ENCODE measurements around the gene CFAP44. TPM values are rescaled to one million over a fixed set of nuclear protein-coding genes. Genes with fewer than 3 reads are reported as not detected.

Gene CFAP44, protein sequence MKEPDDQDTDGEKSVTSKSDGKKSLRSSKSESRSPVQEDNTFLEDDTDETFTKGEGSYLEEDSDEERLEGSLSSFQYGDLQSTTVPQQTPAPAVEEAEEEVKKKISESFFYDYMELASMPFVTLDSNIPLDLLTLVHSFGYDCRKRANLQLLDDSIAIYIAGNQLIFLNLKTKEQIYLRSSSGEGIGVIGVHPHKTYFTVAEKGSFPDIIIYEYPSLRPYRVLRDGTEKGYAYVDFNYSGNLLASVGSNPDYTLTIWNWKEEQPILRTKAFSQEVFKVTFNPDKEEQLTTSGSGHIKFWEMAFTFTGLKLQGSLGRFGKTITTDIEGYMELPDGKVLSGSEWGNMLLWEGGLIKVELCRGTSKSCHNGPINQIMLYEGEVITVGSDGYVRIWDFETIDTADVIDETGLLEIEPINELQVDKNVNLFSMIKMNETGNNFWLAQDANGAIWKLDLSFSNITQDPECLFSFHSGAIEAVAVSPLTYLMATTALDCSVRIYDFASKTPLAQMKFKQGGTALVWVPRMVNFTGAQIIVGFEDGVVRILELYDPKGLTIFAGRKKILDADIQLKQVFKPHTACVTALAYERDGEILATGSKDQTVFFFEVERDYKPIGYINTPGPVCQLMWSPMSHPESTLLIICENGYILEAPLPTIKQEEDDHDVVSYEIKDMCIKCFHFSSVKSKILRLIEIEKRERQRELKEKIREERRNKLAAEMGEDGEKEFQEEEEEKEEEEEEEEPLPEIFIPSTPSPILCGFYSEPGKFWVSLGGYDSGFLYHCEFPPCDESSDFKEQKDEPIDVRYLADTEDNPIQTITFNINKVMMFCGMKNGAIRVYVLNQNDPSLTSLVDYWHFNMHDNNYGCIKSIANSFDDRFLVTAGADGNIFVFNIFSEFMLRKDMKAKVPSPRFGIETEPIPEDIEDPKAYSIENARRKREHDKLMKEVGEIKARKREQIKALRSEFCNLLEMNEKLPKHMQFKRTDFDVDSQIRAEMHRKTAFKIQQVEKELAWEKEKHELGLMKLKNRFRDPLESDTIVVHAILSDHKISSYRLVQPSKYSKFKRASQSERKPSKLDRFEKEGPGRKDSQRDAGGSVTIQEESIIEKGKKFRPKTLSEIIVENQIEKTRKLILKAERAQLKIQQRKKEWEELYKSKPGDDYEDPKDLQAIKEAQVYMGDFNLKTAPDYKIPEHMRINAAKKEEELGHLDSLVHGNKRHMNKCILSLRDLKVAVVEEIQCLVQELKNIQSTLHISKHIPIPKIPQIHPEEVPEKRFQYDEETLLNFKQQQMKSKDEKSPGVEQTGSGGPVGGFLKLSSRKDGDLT (N-terminal part only)
- 1 to 10 TPM; 5.4 to 8.5 (median 6.5) TPM for total RNA-seq
- 16.2 TPM for total RNA-seq (2013)

DNA sequence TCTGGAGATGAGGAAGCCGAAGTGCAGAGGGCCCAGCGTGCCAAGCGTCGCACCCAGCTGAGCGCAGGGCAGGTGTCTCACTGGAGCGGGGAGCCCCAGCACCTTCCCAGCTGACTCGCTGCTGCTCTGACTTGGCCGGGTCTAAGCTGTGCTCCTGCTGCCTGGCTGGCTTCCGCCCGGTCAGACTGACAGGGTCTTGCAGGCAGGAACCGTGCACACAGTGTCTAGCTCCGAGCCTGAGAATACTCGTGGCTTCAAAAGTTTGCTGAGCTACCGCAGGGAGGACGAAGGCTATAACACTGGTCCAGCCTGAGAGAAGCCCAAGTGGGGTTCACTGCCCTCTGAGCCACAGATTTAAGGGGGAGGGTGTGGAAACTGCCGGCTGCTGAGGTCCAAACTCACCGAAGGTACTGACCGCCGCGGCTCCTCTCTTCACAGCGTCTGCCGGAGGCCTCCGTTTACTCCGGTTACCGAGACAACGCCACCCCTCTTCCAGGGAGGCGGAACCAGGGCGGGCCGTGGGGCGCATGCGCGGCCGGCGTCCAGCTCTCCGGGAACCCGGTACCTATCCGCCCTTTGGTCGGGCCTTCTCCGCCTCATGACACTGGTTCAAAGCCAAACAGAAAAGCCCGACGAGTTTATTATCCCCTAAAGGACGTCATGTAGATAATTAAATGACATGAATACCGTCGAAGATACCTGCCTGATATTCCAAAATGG is at the start of gene CFAP44:
Gene CFAP44, minus strand, starts transcription at position 443 of the 720 bp plus-strand sequence. CDS start 7,829 bp downstream, outside the sequence.
- Mint-ChIP-seq H3K36me3 (peaks cover 9% of the 10 kb centered on the region), H3K4me3 (peak within 1 kb of the TSS; percentile 77), H3K4me1 (no peaks in the 10 kb centered on the region), H3K27me3 (ENCODE audit: low read depth in 2 of 2) (no peaks in the 10 kb centered on the region), H3K9me3 (no peaks in the 10 kb centered on the region), H3K27ac (peak within 1 kb of the TSS; percentile 35 to 67)
- H3K36me3 ChIP-seq (ENCODE audit: control insufficient read depth, insufficient read depth, low read length) = no peaks in the 10 kb centered on the region
- DNase-seq (peak; percentile 73 to 75), ATAC-seq (peak; percentile 84 to 96 (median 95))
- H3K27ac ChIP-seq (ENCODE audit: low read length) = no peak within 1 kb of the TSS
- no peaks in the 10 kb centered on the region for H3K27me3 ChIP-seq (ENCODE audit: control insufficient read depth, insufficient read depth, low read length)
- H3K9me3 ChIP-seq (ENCODE audit: control insufficient read depth, insufficient read depth, low read length) = no peaks in the 10 kb centered on the region
- 65% methylated on average over 44 of the region's 44 CpGs for WGBS (ENCODE audit: insufficient coverage)
- TF ChIP-seq, protein P1, sequence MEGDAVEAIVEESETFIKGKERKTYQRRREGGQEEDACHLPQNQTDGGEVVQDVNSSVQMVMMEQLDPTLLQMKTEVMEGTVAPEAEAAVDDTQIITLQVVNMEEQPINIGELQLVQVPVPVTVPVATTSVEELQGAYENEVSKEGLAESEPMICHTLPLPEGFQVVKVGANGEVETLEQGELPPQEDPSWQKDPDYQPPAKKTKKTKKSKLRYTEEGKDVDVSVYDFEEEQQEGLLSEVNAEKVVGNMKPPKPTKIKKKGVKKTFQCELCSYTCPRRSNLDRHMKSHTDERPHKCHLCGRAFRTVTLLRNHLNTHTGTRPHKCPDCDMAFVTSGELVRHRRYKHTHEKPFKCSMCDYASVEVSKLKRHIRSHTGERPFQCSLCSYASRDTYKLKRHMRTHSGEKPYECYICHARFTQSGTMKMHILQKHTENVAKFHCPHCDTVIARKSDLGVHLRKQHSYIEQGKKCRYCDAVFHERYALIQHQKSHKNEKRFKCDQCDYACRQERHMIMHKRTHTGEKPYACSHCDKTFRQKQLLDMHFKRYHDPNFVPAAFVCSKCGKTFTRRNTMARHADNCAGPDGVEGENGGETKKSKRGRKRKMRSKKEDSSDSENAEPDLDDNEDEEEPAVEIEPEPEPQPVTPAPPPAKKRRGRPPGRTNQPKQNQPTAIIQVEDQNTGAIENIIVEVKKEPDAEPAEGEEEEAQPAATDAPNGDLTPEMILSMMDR (IDR thresholded peaks at IDR 0.05) = no peak
- peaks cover 11% of the 10 kb centered on the region for H3K4me1 ChIP-seq (ENCODE audit: control insufficient read depth, insufficient read depth, low read length)
- intact Hi-C loops (cut with micrococcal nuclease) = no loop called here
- peak within 1 kb of the TSS; percentile 8 for H3K4me3 ChIP-seq (ENCODE audit: low read length)

DNA sequence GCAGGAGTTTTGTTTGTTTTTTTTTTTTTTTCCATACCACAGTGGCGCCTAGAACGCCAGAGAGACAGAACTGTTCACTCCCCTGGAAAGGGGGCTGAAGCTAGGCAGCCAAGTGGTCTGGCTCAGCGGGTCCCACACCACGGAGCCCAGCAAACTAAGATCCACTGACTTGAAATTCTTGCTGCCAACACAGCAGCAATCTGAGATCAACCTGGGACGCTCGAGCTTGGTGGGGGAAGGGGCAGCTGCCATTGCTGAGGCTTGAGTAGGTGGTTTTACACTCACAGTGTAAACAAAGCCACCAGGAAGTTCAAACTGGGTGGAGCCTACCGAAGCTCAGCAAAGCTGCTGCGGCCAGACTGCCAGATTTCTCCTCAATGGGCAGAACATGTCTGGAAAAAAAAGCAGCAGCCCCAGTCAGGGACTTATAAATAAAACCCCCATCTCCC is 43.9 kb upstream of the CFAP44 start:
- WGBS (ENCODE audit: insufficient coverage) = 56% methylated on average over 8 of the region's 8 CpGs
- TF ChIP-seq, protein P1 (IDR thresholded peaks at IDR 0.05) = no peak
- Mint-ChIP-seq H3K4me1 (peaks cover 41 to 48% of the 10 kb centered on the region in 2 donors), H3K4me3 (peak overlapping the region; percentile 81), H3K9me3 (peaks cover 0 to 2% of the 10 kb centered on the region in 2 donors), H3K27me3 (ENCODE audit: low read depth in 2 of 2) (no peaks in the 10 kb centered on the region), H3K27ac (peak overlapping the region; percentile 84 to 95), H3K36me3 (no peaks in the 10 kb centered on the region)
- Histone ChIP-seq H3K27ac (ENCODE audit: low read length) (peak overlapping the region; percentile 72), H3K27me3 (ENCODE audit: control insufficient read depth, insufficient read depth, low read length) (no peaks in the 10 kb centered on the region), H3K4me3 (ENCODE audit: low read length) (peak overlapping the region; percentile 19), H3K36me3 (ENCODE audit: control insufficient read depth, insufficient read depth, low read length) (no peaks in the 10 kb centered on the region), H3K4me1 (ENCODE audit: control insufficient read depth, insufficient read depth, low read length) (peaks cover 12% of the 10 kb centered on the region), H3K9me3 (ENCODE audit: control insufficient read depth, insufficient read depth, low read length) (no peaks in the 10 kb centered on the region)
- ATAC-seq = peak; percentile 82 to 88 (median 88)
- peak; percentile 64 to 69 for DNase-seq
- intact Hi-C loops (cut with micrococcal nuclease) = loop anchor here (2.0 to 5.0 kb wide), 3 partner anchors 48 to 262 kb away; partner anchors contain the start of genes ATP6V1A, NAA50, SIDT1 and USF3

DNA sequence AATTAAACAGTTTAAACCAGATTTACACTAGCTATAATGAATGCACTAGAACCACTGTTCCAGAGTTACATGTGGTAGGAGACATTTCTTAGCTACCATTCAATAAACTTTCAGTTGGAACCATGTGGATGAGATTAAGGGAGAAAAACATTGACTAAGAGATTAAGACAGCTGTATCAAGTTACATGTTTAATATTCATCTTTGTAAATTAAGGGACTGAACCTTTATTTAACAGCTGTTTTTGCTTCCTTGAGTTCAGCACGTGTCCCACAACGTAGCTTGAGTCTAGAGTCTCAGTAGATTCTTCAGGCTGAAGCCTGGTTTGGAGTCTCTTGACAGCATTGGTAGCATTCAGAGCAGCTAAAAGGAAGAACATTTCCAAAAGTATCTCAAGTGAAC is 27.2 kb upstream of the CFAP44 start:
- Mint-ChIP-seq H3K4me1 (peaks cover 0 to 6% of the 10 kb centered on the region in 2 donors), H3K27ac (no peak overlapping the region), H3K36me3 (no peaks in the 10 kb centered on the region)

More for the DNA sequence above, 27.2 kb upstream of the CFAP44 start:
- peaks cover 6% of the 10 kb centered on the region for H3K36me3 ChIP-seq (ENCODE audit: control insufficient read depth, insufficient read depth, low read length)
- H3K9me3 Mint-ChIP-seq = peaks cover 0 to 5% of the 10 kb centered on the region in 2 donors
- DNase-seq (no peak), ATAC-seq (no peak)
- no peak overlapping the region for H3K4me3 Mint-ChIP-seq
- TF ChIP-seq, protein P1 (IDR thresholded peaks at IDR 0.05) = no peak
- H3K27me3 ChIP-seq (ENCODE audit: control insufficient read depth, insufficient read depth, low read length) = no peaks in the 10 kb centered on the region
- H3K9me3 ChIP-seq (ENCODE audit: control insufficient read depth, insufficient read depth, low read length) = no peaks in the 10 kb centered on the region
- intact Hi-C loops (cut with micrococcal nuclease) = no loop called here
- 90% methylated on average over 2 of the region's 2 CpGs for WGBS (ENCODE audit: insufficient coverage)
- H3K27me3 Mint-ChIP-seq (ENCODE audit: low read depth in 2 of 2) = no peaks in the 10 kb centered on the region
- H3K27ac ChIP-seq (ENCODE audit: low read length) = no peak overlapping the region
- no peaks in the 10 kb centered on the region for H3K4me1 ChIP-seq (ENCODE audit: control insufficient read depth, insufficient read depth, low read length)
- H3K4me3 ChIP-seq (ENCODE audit: low read length) = no peak overlapping the region

All from natural killer cell (primary cell).